SK-N-SH (cell line): ENCODE results near the gene NRARP. TPM values are rescaled to one million over a fixed set of nuclear protein-coding genes. Genes with fewer than 3 reads are reported as not detected.
A peak's percentile ranks its signal among the peaks of the same experiment; 100 is the strongest.

ENCODE experiments used
- CTCF ChIA-PET: fragments of 300-600, 350-600 bp; formaldehyde crosslinking; extraction: SDS; loops from one replicate; lab custom pipeline; 2021; lab: Yijun Ruan, JAX
- POLR2A ChIA-PET: fragments of 350-600 bp; sonication (Branson Sonifier 250); formaldehyde crosslinking; extraction: SDS; loops from one replicate; lab custom pipeline; 2020; ENCODE audit warnings: antibody characterized with exemption, inconsistent platforms; lab: Yijun Ruan, JAX
- DNase-seq: peaks from one replicate; pipeline ENCODE4 v3.0.0; 2012
- H2AFZ ChIP-seq: fragments of 200-600 bp; sonication (generic); 2 replicates; pipeline ENCODE4 v1.8.1; 2016; ENCODE audit warnings: antibody characterized with exemption, mild to moderate bottlenecking, low read depth
- H3F3A ChIP-seq: fragments of 200-600 bp; sonication (generic); replicated peaks from 2 replicates; pipeline ENCODE3; 2016; ENCODE audit warnings: antibody characterized with exemption, mild to moderate bottlenecking; ENCODE audit not compliant: insufficient read depth
- H3K27ac ChIP-seq, 2 experiments: fragments of 200-500 bp in 1 of 2; fragments of 200-600 bp in 1 of 2; sonication (Bioruptor generic) in 1 of 2; sonication (generic), shearing (Covaris generic) in 1 of 2; 2 replicates each; pipeline versions ENCODE4 v1.5.1 to v1.6.1; 2014 to 2016; ENCODE audit warnings: low read depth in 2 of 2, inconsistent platforms in 1 of 2, low read length in 1 of 2, mild to moderate bottlenecking in 1 of 2, mixed read lengths in 1 of 2
- H3K27me3 ChIP-seq: fragments of 200-600 bp; sonication (generic), shearing (Covaris generic); 2 replicates; pipeline ENCODE4 v1.6.1; 2016; ENCODE audit warnings: mixed run types; ENCODE audit not compliant: insufficient read depth
- H3K36me3 ChIP-seq, 2 experiments: fragments of 200-500 bp in 1 of 2; fragments of 200-600 bp in 1 of 2; sonication (Bioruptor generic) in 1 of 2; sonication (generic) in 1 of 2; replicated peaks in 1 of 2; 2 replicates each; pipeline versions ENCODE3 to v1.5.1; 2014 to 2016; ENCODE audit warnings: low read length in 1 of 2, mild to moderate bottlenecking in 1 of 2; ENCODE audit not compliant: insufficient read depth in 2 of 2, control insufficient read depth in 1 of 2
- H3K4me1 ChIP-seq, 2 experiments: fragments of 200-500 bp in 1 of 2; fragments of 200-600 bp in 1 of 2; sonication (Bioruptor generic) in 1 of 2; sonication (generic), shearing (Covaris generic) in 1 of 2; 2 replicates each; pipeline versions ENCODE4 v1.5.1 to v1.6.1; 2014 to 2016; ENCODE audit warnings: low read depth in 1 of 2, low read length in 1 of 2, mixed run types in 1 of 2; ENCODE audit not compliant: insufficient read depth in 2 of 2, control insufficient read depth in 1 of 2
- H3K4me2 ChIP-seq: fragments of 200-600 bp; sonication (generic), shearing (Covaris generic); 2 replicates; pipeline ENCODE4 v1.6.1; 2017; ENCODE audit warnings: mixed run types
- H3K4me3 ChIP-seq, 2 experiments: fragments of 200-500 bp in 1 of 2; fragments of 200-600 bp in 1 of 2; sonication (Bioruptor generic) in 1 of 2; sonication (generic), shearing (Covaris generic) in 1 of 2; 2 replicates each; pipeline versions ENCODE4 v1.5.1 to v1.8.1; 2014 to 2016; ENCODE audit warnings: low read depth in 2 of 2, inconsistent platforms in 1 of 2, low read length in 1 of 2, mild to moderate bottlenecking in 1 of 2, mixed read lengths in 1 of 2, moderate library complexity in 1 of 2
- H3K79me2 ChIP-seq: fragments of 200-600 bp; sonication (generic); 2 replicates; pipeline ENCODE4 v1.8.1; 2017; ENCODE audit warnings: mild to moderate bottlenecking; ENCODE audit not compliant: insufficient read depth
- H3K9ac ChIP-seq: fragments of 200-600 bp; sonication (generic); 2 replicates; pipeline ENCODE4 v1.6.1; 2017; ENCODE audit warnings: mixed run types
- H3K9me2 ChIP-seq: fragments of 200-600 bp; sonication (generic); 2 replicates; pipeline ENCODE4 v1.6.1; 2017; ENCODE audit warnings: mixed run types
- H3K9me3 ChIP-seq: fragments of 200-600 bp; sonication (generic); 2 replicates; pipeline ENCODE4 v1.6.1; 2017; ENCODE audit warnings: mixed run types, mild to moderate bottlenecking, moderate library complexity
- H4K20me1 ChIP-seq: fragments of 200-600 bp; sonication (generic); 2 replicates; pipeline ENCODE4 v1.6.1; 2017; ENCODE audit warnings: mild to moderate bottlenecking, mixed run types; ENCODE audit not compliant: insufficient read depth
- CTCF ChIP-seq: fragments of 200-600 bp; sonication (generic); IDR thresholded peaks from 2 replicates; pipeline ENCODE4 v1.6.1; 2017; ENCODE audit warnings: antibody characterized with exemption, mild to moderate bottlenecking, moderate library complexity
- ELF1 ChIP-seq: IDR thresholded peaks from 2 replicates; pipeline ENCODE4 v1.4.0; 2012
- EZH2phosphoT487 ChIP-seq: fragments of 200-600 bp; sonication (generic); IDR thresholded peaks from 2 replicates; pipeline ENCODE4 v1.6.1; 2017; ENCODE audit warnings: low read depth, mixed run types, mild to moderate bottlenecking, antibody characterized with exemption, moderate library complexity, borderline replicate concordance
- GATA2 ChIP-seq: sonication (generic); formaldehyde crosslinking; IDR thresholded peaks from 2 replicates; pipeline ENCODE4 v1.5.0; 2020; ENCODE audit warnings: mild to moderate bottlenecking, missing genetic modification reagents
- JUND ChIP-seq: IDR thresholded peaks from 2 replicates; pipeline ENCODE4 v1.4.0; 2012
- MEF2A ChIP-seq: IDR thresholded peaks from 2 replicates; pipeline ENCODE4 v1.4.0; 2012; ENCODE audit warnings: low read depth, borderline replicate concordance
- MXI1 ChIP-seq: IDR thresholded peaks from 2 replicates; pipeline ENCODE4 v1.6.1; 2012; ENCODE audit warnings: mild to moderate bottlenecking, low read depth, low read length, improper control_type of control experiment
- NRF1 ChIP-seq: IDR thresholded peaks from 2 replicates; pipeline ENCODE4 v1.6.1; 2012; ENCODE audit warnings: low read depth, mild to moderate bottlenecking, low read length
- RAD21 ChIP-seq: IDR thresholded peaks from 2 replicates; pipeline ENCODE4 v1.6.1; 2012; ENCODE audit warnings: mild to moderate bottlenecking, low read length
- RCOR1 ChIP-seq: fragments of 150-350 bp; IDR thresholded peaks from 2 replicates; pipeline ENCODE4 v1.6.1; 2017; ENCODE audit warnings: antibody characterized with exemption, low read length
- REST ChIP-seq: IDR thresholded peaks from 2 replicates; pipeline ENCODE4 v1.6.1; 2012; ENCODE audit warnings: mild to moderate bottlenecking, low read depth, low read length, moderate library complexity
- RXRA ChIP-seq: IDR thresholded peaks from 2 replicates; pipeline ENCODE4 v1.4.0; 2012; ENCODE audit warnings: low read depth, mild to moderate bottlenecking, borderline replicate concordance
- USF2 ChIP-seq: fragments of 150-350 bp; IDR thresholded peaks from 2 replicates; pipeline ENCODE4 v1.6.1; 2017; ENCODE audit warnings: antibody characterized with exemption, low read length, low read depth, borderline replicate concordance
- YY1 ChIP-seq: IDR thresholded peaks from 2 replicates; pipeline ENCODE4 v1.4.0; 2012; ENCODE audit warnings: low read depth, mild to moderate bottlenecking
- WGBS: methylation state at CpG from one replicate; pipeline ENCODE4 v1.1.6; 2017; ENCODE audit warnings: low lambda C conversion rate; 5-methylcytosine and 5-hydroxymethylcytosine counted together
- polyA plus RNA-seq, 3 experiments: library from polyadenylated mRNA; depleted of rRNA; stranded (reverse); fragments of >200 nt; gene quantifications; 2 replicates each; pipeline ENCODE4 v1.2.3, GENCODE V29; 2012
- TF ChIP-seq, protein P1 (sequence below): IDR thresholded peaks from 2 replicates; pipeline ENCODE4 v1.4.0; 2012; ENCODE audit warnings: low read depth, borderline replicate concordance

Gene NRARP
- polyA plus RNA-seq, 1 of the 3 experiments (the other 2 are of a cell fraction), result 3.9 TPM

DNA sequence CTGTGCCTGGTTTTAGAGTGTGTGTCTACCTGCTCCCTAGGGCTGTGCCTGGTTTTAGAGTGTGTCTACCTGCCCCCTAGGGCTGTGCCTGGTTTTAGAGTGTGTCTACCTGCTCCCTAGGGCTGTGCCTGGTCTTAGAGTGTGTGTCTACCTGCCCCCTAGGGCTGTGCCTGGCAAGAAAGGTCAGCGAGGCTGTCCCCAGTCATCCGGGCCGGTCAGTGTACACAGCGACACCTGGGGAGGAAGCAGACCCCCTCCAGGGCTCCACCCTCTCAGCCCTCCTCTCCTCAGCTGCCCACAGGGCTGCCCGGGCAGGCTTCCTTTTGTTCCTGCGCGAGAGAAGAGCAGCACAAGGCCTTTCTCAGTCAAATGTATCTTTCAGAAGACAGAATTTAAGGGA, 4.1 kb downstream of the NRARP start:
- Histone ChIP-seq H3K4me2 (no peak overlapping the region), H3K27me3 (no peaks in the 10 kb centered on the region), H3F3A (peaks cover 4% of the 10 kb centered on the region), H3K4me3 (no peak overlapping the region), H3K79me2 (no peaks in the 10 kb centered on the region), H2AFZ (no peak overlapping the region), H3K9me2 (no peaks in the 10 kb centered on the region), H3K9me3 (no peaks in the 10 kb centered on the region), H4K20me1 (no peaks in the 10 kb centered on the region), H3K27ac (no peak overlapping the region; a peak in 1 of 4 replicates), H3K9ac (no peak overlapping the region), H3K4me1 (peaks cover 0 to 31% of the 10 kb centered on the region in 2 experiments; a peak in 2 of 4 replicates), H3K36me3 (no peaks in the 10 kb centered on the region)
- TF ChIP-seq ELF1 (no peak), MEF2A (no peak), CTCF (no peak), YY1 (no peak), EZH2phosphoT487 (no peak)
- TF ChIP-seq, protein P1, sequence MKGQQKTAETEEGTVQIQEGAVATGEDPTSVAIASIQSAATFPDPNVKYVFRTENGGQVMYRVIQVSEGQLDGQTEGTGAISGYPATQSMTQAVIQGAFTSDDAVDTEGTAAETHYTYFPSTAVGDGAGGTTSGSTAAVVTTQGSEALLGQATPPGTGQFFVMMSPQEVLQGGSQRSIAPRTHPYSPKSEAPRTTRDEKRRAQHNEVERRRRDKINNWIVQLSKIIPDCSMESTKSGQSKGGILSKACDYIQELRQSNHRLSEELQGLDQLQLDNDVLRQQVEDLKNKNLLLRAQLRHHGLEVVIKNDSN, result no peak
- WGBS, result 95% methylated on average over 3 of the region's 7 CpGs
- POLR2A ChIA-PET, result no interaction called here
- CTCF ChIA-PET, result interaction anchor here (1.3 to 2.1 kb wide), 3 partner anchors 61 to 148 kb away, joined by 3 to 7 read pairs (median 5); no protein-coding TSS in a partner anchor
- no peak for DNase-seq

DNA sequence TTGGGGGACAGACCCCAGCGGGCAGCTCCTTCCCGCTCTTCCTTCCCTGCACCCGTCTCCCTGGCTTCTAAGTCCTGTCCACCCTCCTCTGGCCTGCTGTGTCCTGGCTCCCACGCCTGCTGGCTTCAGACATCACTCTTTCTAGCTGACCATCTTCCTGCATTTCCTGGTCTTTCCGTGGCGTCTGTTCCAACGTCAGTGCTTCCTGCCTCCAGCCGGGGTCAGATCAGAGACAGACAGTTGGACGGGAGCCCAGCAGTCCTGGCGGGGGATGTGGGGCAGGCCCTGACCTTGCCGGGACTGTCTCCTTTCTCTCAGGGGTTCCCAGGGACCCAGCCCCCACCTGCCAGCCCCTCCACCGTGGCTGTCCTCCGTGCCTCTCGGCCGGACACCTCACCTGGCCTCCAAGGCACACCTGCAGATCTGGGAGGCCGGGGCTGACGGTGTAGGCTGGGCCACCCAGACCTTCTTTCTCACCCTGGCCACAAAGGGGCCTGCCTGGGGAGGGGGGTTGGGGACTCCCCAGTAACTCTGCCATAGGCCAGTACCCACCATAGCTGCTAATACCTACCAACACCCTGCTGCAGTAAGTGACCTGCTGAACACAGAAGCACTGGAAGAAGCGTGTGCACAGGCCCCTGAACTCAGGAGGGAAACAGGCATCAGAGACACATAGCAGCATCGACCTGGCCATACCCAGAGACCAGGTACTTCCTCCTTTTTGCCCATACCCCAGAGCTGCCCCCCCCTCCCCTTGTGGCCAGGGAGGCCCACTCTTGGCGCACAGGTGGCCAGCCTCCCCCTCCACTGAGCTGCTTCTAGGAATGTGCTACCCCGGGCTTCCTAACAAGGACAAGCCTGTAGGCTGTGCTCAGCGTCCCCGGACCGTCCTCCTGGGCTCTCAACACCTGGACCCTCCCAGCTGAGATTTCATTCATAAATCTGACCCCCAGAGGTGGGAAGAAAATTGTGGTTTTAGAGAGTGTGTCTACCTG, 5.1 kb downstream of the NRARP start:
- no peak overlapping the region for H3K4me2 ChIP-seq
- no peak overlapping the region for H2AFZ ChIP-seq
- peaks cover 0 to 26% of the 10 kb centered on the region in 2 experiments; a peak in 2 of 4 replicates for H3K4me1 ChIP-seq
- no peaks in the 10 kb centered on the region for H3K9me3 ChIP-seq
- H3K27ac ChIP-seq, result peak overlapping the region in 1 of 2 experiments; percentile 70; a peak in 2 of 4 replicates
- no peaks in the 10 kb centered on the region for H3K36me3 ChIP-seq
- H3K27me3 ChIP-seq, result no peaks in the 10 kb centered on the region
- H3K9ac ChIP-seq, result no peak overlapping the region
- no peak overlapping the region; a peak in 1 of 4 replicates for H3K4me3 ChIP-seq
- DNase-seq, result peak; percentile 66
- no peaks in the 10 kb centered on the region for H3K9me2 ChIP-seq
- H3K79me2 ChIP-seq, result no peaks in the 10 kb centered on the region
- no peaks in the 10 kb centered on the region for H4K20me1 ChIP-seq
- 70% methylated on average over 18 of the region's 24 CpGs for WGBS
- CTCF ChIA-PET, result interaction anchor here (0.8 to 2.1 kb wide), 6 partner anchors 10 to 149 kb away, joined by 3 to 14 read pairs (median 4); partner anchors contain the start of genes EXD3 and RNF224
- POLR2A ChIA-PET, result interaction anchor here (1.2 kb wide), 1 partner anchor 56 kb away, joined by 4 read pairs; the partner anchor contains the start of gene TUBB4B
- H3F3A ChIP-seq, result peaks cover 4% of the 10 kb centered on the region
- TF ChIP-seq CTCF (no peak), GATA2 (CRISPR knock-in tag) (no peak), JUND (no peak), USF2 (no peak), NRF1 (no peak), REST (no peak), RAD21 (no peak), ELF1 (no peak), RXRA (no peak), MXI1 (no peak), RCOR1 (no peak)
